Measurements from ENCODE around the gene KPNA4. TPM values are rescaled to one million over a fixed set of nuclear protein-coding genes. Genes with fewer than 3 reads are reported as not detected.

Gene KPNA4
- total RNA-seq, 2 experiments from 2014 or later = 44.0 to 49.4 TPM

DNA sequence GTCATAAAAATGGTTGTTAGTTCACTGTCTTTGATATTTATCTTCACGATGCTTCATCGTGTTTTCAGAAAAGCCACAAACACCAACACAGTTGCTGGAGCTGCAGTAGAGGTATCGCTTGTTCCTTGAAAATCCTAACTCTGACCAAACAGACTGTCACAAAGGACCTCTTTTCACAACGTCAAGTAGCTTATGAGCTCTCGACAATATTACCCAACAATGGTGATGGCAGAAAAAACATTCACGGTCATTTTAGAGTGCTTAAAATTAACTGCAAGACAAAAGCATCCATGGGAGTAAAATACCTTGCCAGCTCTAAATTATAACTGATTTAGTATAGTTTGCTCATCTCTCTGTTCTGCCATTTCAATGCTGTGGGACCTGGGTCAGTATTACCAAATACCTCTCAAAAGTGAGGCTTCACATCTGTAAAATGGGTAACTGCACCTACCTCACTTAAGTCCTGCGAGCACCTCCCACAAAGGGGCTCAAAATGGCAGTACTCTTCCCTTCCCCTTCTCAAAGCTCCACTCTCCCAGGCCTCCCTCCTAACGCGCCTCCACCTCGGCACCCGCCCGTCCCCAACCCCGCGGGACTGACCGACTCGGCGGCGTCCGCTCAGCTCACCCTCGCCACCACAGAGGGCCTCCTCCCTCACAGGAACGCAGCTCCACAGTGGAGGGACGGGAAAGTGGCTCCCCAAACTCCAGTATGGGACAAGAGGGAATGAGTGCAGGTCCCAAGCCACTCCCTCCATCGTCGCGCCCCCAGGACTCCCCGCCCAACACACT, 116.3 kb downstream of the KPNA4 start:
- H3K4me1 ChIP-seq (ENCODE audit: insufficient read depth, low read length) = peaks cover 22% of the 10 kb centered on the region
- H3K27me3 ChIP-seq (ENCODE audit: control insufficient read depth in 1 of 2, insufficient read depth in 2 of 2, low read length in 2 of 2) = no peaks in the 10 kb centered on the region
- ChIA-PET CTCF (interaction anchor here (1.0 to 1.6 kb wide), 3 partner anchors 21 to 51 kb away, joined by 3 read pairs; no protein-coding TSS in a partner anchor), POLR2A (interaction anchor here (0.8 to 2.6 kb wide), 17 partner anchors 9 to 460 kb away, joined by 3 to 29 read pairs (median 6); partner anchors contain the start of genes IFT80, IL12A, KPNA4 and SMC4)
- Mint-ChIP-seq H3K27ac (peak overlapping the region; percentile 95), H3K36me3 (ENCODE audit: low read depth) (peaks cover 17% of the 10 kb centered on the region), H3K4me1 (ENCODE audit: low read depth) (peaks cover 44% of the 10 kb centered on the region), H3K9me3 (no peaks in the 10 kb centered on the region), H3K4me3 (peak overlapping the region; percentile 95), H3K27me3 (no peaks in the 10 kb centered on the region)
- intact Hi-C loops (cut with DNase I, micrococcal nuclease) = loop anchor here (2.0 to 5.0 kb wide), 3 partner anchors 48 to 118 kb away; partner anchors contain the start of genes IFT80 (in 1 of the 2), KPNA4 (in 1 of the 2) and SMC4 (in 1 of the 2)
- H3K4me3 ChIP-seq (ENCODE audit: low read length) = peak overlapping the region; percentile 81
- TF ChIP-seq, protein P1, sequence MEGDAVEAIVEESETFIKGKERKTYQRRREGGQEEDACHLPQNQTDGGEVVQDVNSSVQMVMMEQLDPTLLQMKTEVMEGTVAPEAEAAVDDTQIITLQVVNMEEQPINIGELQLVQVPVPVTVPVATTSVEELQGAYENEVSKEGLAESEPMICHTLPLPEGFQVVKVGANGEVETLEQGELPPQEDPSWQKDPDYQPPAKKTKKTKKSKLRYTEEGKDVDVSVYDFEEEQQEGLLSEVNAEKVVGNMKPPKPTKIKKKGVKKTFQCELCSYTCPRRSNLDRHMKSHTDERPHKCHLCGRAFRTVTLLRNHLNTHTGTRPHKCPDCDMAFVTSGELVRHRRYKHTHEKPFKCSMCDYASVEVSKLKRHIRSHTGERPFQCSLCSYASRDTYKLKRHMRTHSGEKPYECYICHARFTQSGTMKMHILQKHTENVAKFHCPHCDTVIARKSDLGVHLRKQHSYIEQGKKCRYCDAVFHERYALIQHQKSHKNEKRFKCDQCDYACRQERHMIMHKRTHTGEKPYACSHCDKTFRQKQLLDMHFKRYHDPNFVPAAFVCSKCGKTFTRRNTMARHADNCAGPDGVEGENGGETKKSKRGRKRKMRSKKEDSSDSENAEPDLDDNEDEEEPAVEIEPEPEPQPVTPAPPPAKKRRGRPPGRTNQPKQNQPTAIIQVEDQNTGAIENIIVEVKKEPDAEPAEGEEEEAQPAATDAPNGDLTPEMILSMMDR (IDR thresholded peaks at IDR 0.05) = no peak
- DNase-seq (peak in 5 of 14 experiments; percentile 17 to 74 (median 57)), ATAC-seq (ENCODE audit: poor library complexity) (peak; percentile 31)
- peak overlapping the region; percentile 74 to 84 for H3K27ac ChIP-seq (ENCODE audit: low read depth in 1 of 2, low read length in 2 of 2)
- H3K9me3 ChIP-seq (ENCODE audit: control insufficient read depth in 1 of 2, insufficient read depth in 1 of 2, low read length in 2 of 2) = peaks cover 0 to 6% of the 10 kb centered on the region in 2 experiments
- no peaks in the 10 kb centered on the region for H3K36me3 ChIP-seq (ENCODE audit: insufficient read depth, low read length)

DNA sequence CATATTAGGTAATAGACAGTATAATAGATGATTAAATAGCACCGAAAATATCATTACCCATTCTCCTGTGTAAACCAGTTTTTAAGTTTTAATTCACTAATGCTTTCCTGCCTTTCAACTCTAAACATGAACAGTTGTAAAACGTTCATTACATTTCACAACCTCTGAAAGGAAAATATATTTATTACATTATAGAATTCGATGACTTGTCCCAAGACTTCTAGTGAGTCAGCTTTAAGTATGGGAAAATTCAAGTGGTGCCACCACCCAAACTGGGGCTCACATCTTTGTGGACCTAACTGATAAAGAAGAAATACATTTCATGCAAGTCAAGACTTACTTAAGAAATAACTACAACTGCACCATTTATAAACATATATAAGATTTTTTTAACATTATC, 117.8 kb downstream of the KPNA4 start:
- peak overlapping the region; percentile 95 for H3K4me3 Mint-ChIP-seq
- CTCF ChIA-PET = no interaction called here
- intact Hi-C loops (cut with DNase I, micrococcal nuclease) = loop anchor here in 1 of 2 experiments (5.0 kb wide), 1 partner anchor 120 kb away; the partner anchor contains the start of gene KPNA4

DNA sequence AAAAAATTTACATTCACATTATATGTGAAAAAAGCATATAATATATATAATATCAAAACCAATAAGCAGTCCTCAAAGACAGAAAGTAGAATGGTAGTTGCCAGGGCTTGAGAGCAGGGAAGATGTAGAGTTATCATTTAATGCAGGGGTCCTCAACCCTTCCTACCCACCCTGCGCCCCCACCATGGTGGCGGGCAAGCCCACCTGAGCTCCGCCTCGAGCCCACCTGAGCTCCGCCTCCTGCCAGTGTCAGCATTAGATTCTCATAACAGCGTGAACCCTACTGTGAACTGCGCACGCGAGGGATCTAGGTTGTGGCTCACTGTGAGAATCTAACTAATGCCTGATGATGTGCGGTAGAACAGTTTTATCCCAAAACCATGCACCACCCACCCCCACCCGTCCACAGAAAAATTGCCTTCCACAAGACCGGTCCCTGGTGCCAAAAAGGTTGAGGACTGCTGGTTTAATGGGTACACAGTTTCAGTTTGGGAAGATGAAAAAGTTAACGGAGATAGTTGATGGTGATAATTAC, 118.8 kb downstream of the KPNA4 start:
- H3K4me1 Mint-ChIP-seq (ENCODE audit: low read depth) = peaks cover 55% of the 10 kb centered on the region
- H3K27me3 ChIP-seq (ENCODE audit: control insufficient read depth in 1 of 2, insufficient read depth in 2 of 2, low read length in 2 of 2) = no peaks in the 10 kb centered on the region
- ChIA-PET POLR2A (interaction anchor here (0.8 kb wide), 1 partner anchor 8 kb away, joined by 3 read pairs; no protein-coding TSS in a partner anchor), CTCF (no interaction called here)
- no peaks in the 10 kb centered on the region for H3K9me3 Mint-ChIP-seq
- DNase-seq = no peak
- H3K4me1 ChIP-seq (ENCODE audit: insufficient read depth, low read length) = peaks cover 22% of the 10 kb centered on the region
- H3K9me3 ChIP-seq (ENCODE audit: control insufficient read depth in 1 of 2, insufficient read depth in 1 of 2, low read length in 2 of 2) = peaks cover 0 to 6% of the 10 kb centered on the region in 2 experiments
- TF ChIP-seq, protein P1 (IDR thresholded peaks at IDR 0.05) = no peak
- no peak for ATAC-seq (ENCODE audit: poor library complexity)
- H3K36me3 ChIP-seq (ENCODE audit: insufficient read depth, low read length) = no peaks in the 10 kb centered on the region
- no peak overlapping the region for H3K27ac ChIP-seq (ENCODE audit: low read depth in 1 of 2, low read length in 2 of 2)
- H3K27me3 Mint-ChIP-seq = no peaks in the 10 kb centered on the region
- H3K27ac Mint-ChIP-seq = no peak overlapping the region
- H3K4me3 ChIP-seq (ENCODE audit: low read length) = no peak overlapping the region
- peaks cover 24% of the 10 kb centered on the region for H3K36me3 Mint-ChIP-seq (ENCODE audit: low read depth)
- intact Hi-C loops (cut with DNase I, micrococcal nuclease) = loop anchor here in 1 of 2 experiments (5.0 kb wide), 1 partner anchor 121 kb away; the partner anchor contains the start of gene KPNA4
- H3K4me3 Mint-ChIP-seq = no peak overlapping the region

More for the DNA sequence above, 117.8 kb downstream of the KPNA4 start:
- Histone ChIP-seq H3K9me3 (ENCODE audit: control insufficient read depth in 1 of 2, insufficient read depth in 1 of 2, low read length in 2 of 2) (peaks cover 0 to 6% of the 10 kb centered on the region in 2 experiments), H3K27me3 (ENCODE audit: control insufficient read depth in 1 of 2, insufficient read depth in 2 of 2, low read length in 2 of 2) (no peaks in the 10 kb centered on the region), H3K4me3 (ENCODE audit: low read length) (no peak overlapping the region), H3K4me1 (ENCODE audit: insufficient read depth, low read length) (peaks cover 22% of the 10 kb centered on the region), H3K27ac (ENCODE audit: low read depth in 1 of 2, low read length in 2 of 2) (no peak overlapping the region), H3K36me3 (ENCODE audit: insufficient read depth, low read length) (no peaks in the 10 kb centered on the region)
- Mint-ChIP-seq H3K9me3 (no peaks in the 10 kb centered on the region), H3K4me1 (ENCODE audit: low read depth) (peaks cover 50% of the 10 kb centered on the region), H3K36me3 (ENCODE audit: low read depth) (peaks cover 17% of the 10 kb centered on the region), H3K27ac (peak overlapping the region; percentile 36), H3K27me3 (no peaks in the 10 kb centered on the region)
- POLR2A ChIA-PET = interaction anchor here (1.1 to 2.6 kb wide), 2 partner anchors 31 to 48 kb away, joined by 3 to 11 read pairs; partner anchors contain the start of gene SMC4
- TF ChIP-seq, protein P1 (IDR thresholded peaks at IDR 0.05) = no peak
- DNase-seq = no peak
- ATAC-seq (ENCODE audit: poor library complexity) = no peak

Measured in CD4-positive, alpha-beta T cell (primary cell).